Measurements from ENCODE around the gene CHID1.

DNA sequence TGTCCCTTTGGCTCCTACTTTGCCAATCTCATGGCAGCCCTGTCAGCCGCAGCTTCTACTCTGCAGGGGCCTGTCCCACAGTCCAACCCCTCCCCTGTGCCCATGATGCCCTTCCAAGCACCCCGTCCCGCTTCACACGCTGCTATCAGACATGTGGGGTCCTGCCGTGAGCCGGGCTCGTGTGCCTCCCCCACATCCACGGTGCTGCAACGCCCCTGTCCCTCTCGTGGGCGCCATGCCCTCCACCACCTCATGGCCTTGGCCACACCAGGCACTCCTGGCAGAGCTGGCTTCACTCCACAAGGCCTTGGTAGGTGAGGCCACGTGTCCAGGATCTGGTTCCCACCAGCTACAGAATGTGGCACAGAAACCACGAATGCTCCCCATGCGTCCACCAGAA is 23.0 kb downstream of the CHID1 start:
- TF ChIP-seq, protein P1, sequence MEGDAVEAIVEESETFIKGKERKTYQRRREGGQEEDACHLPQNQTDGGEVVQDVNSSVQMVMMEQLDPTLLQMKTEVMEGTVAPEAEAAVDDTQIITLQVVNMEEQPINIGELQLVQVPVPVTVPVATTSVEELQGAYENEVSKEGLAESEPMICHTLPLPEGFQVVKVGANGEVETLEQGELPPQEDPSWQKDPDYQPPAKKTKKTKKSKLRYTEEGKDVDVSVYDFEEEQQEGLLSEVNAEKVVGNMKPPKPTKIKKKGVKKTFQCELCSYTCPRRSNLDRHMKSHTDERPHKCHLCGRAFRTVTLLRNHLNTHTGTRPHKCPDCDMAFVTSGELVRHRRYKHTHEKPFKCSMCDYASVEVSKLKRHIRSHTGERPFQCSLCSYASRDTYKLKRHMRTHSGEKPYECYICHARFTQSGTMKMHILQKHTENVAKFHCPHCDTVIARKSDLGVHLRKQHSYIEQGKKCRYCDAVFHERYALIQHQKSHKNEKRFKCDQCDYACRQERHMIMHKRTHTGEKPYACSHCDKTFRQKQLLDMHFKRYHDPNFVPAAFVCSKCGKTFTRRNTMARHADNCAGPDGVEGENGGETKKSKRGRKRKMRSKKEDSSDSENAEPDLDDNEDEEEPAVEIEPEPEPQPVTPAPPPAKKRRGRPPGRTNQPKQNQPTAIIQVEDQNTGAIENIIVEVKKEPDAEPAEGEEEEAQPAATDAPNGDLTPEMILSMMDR (IDR thresholded peaks at IDR 0.05): no peak
- TF ChIP-seq POLR2A (IDR thresholded peaks at IDR 0.05): no peak

All from breast epithelium (tissue), 3 donors.